Activated T-cell treated with anti-CD3 and anti-CD28 coated beads, Interleukin-2, amount 50 U/mL, for 24 hours (primary cell): Measurements from ENCODE around the gene EPN3.
A peak's percentile ranks its signal among the peaks of the same experiment; 100 is the strongest.

Source experiments
- DNase-seq: peaks from one replicate; pipeline ENCODE4 v3.0.0-alpha.2; 2020
- H3K27ac Mint-ChIP-seq: 2 replicates; pipeline ENCODE4 v1.8.0; 2020; ENCODE audit warnings: mild to moderate bottlenecking, mixed read lengths
- H3K27me3 Mint-ChIP-seq: 2 replicates; pipeline ENCODE4 v1.8.0; 2020; ENCODE audit warnings: mixed read lengths
- H3K36me3 Mint-ChIP-seq: 2 replicates; pipeline ENCODE4 v1.8.0; 2020; ENCODE audit warnings: low read depth, mixed read lengths
- H3K4me1 Mint-ChIP-seq: 2 replicates; pipeline ENCODE4 v1.8.0; 2020; ENCODE audit warnings: low read depth, mixed read lengths
- H3K4me3 Mint-ChIP-seq: 2 replicates; pipeline ENCODE4 v1.8.0; 2020; ENCODE audit warnings: mild to moderate bottlenecking, moderate library complexity, mixed read lengths
- H3K9me3 Mint-ChIP-seq: 2 replicates; pipeline ENCODE4 v1.8.0; 2020; ENCODE audit warnings: mixed read lengths

EPN3 gene

DNA sequence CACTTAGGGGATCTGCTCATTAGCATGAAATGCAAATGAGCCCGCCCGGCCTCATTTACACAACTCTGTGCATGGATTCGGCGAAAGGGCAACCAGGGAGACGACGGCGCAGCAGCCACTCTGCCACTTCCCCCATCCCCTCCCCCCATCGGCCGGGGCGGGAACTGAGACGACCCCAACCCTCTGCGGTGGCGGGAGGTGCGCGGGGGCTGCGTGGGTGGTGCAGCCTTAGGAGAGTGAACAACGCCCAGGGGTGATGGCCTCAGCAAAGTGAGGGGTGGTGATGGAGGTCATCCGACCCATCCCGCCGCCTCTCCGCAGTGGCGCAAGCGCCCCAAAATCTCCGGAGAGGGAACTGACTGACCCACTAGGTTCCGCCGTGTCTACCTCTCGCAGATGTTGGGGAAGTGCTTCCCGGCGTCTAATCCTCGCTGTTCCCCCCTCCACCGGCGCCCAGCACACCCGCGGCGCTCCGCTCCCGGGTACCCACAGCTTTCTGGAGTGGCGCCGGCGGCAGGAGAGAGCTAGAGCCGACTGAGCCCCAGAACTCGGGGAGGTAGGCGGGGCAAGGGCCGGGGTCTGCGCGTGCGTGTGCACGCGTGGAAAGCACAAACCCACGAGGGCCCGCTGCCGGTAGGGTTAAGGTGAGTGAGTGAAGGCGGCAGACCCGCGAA is 26.5 kb downstream of the EPN3 start:
- Mint-ChIP-seq H3K27me3 (peaks cover 57% of the 10 kb centered on the region), H3K4me3 (peak overlapping the region; percentile 46), H3K36me3 (no peaks in the 10 kb centered on the region), H3K27ac (no peak overlapping the region), H3K9me3 (no peaks in the 10 kb centered on the region), H3K4me1 (peaks cover 19% of the 10 kb centered on the region)
- peak; percentile 47 for DNase-seq

DNA sequence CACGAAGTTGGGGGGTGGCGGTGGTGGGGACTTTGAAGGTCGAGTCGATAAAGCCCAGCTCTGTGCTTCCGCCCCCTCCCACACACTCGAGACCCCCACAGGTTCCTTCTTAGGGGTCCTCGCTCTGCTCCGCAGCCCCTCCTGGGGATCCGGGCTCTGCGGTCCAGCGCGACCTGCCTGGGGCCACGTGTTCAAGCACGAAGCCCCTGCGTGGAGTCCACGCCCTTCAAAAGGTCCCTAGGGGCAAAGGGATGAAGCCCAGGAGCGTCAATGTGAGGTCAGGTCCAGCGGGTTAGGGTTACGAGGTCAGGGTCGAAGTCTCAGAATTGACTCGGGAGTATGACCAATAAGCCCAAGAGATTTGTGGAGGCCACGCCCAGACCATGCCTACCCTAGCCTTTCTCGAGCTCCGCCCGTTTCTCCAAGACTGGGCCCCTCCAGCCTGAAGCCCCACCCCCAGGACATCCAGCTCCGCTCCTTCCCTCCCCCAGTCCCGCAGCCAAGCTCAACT is 27.2 kb downstream of the EPN3 start:
- H3K27me3 Mint-ChIP-seq: peaks cover 63% of the 10 kb centered on the region
- H3K36me3 Mint-ChIP-seq: no peaks in the 10 kb centered on the region
- DNase-seq: peak; percentile 56
- no peaks in the 10 kb centered on the region for H3K9me3 Mint-ChIP-seq
- no peak overlapping the region for H3K27ac Mint-ChIP-seq
- H3K4me1 Mint-ChIP-seq: peaks cover 19% of the 10 kb centered on the region
- H3K4me3 Mint-ChIP-seq: peak overlapping the region; percentile 66

DNA sequence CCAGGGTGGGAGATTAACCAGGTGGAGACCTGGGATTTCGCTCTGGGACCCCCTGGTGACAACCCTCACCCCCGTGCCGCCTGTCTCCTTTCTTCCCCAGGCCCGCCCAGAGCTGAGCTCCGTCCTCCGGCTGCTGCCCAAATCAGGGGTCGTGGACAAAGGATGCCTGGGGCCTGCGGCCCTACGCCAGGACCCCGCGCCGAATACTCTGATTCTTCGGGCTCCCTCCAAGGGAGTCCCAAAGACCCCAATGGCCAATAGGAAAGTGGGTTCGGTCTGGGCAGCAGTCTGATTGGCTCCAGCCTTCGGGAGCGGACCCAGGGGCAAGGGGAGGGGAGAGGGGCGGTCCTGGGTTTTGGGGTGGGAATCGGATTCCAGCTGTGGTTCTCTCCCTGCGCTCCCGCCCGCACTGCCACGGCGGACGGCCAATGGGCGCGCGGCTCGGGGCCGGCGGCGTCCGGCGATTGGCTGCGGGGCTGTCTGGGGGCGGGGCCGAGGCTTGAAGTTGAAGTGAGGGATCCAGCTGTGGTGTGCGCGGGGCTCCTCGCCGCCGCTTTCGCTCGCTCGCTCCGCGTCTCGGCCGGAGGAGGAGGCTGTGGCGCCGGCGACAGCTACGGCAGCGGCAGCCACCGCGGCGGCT is 27.8 kb downstream of the EPN3 start, which contains the start of gene CACNA1G:
CACNA1G (plus strand) TSS at position 531 of the 640 bp plus-strand sequence. CDS start 745 bp downstream, outside the sequence.
- DNase-seq: peak; percentile 91
- Mint-ChIP-seq H3K27me3 (peaks cover 69% of the 10 kb centered on the region), H3K4me3 (peak within 1 kb of the TSS; percentile 66), H3K36me3 (no peaks in the 10 kb centered on the region), H3K27ac (no peak within 1 kb of the TSS), H3K9me3 (no peaks in the 10 kb centered on the region), H3K4me1 (peaks cover 19% of the 10 kb centered on the region)

DNA sequence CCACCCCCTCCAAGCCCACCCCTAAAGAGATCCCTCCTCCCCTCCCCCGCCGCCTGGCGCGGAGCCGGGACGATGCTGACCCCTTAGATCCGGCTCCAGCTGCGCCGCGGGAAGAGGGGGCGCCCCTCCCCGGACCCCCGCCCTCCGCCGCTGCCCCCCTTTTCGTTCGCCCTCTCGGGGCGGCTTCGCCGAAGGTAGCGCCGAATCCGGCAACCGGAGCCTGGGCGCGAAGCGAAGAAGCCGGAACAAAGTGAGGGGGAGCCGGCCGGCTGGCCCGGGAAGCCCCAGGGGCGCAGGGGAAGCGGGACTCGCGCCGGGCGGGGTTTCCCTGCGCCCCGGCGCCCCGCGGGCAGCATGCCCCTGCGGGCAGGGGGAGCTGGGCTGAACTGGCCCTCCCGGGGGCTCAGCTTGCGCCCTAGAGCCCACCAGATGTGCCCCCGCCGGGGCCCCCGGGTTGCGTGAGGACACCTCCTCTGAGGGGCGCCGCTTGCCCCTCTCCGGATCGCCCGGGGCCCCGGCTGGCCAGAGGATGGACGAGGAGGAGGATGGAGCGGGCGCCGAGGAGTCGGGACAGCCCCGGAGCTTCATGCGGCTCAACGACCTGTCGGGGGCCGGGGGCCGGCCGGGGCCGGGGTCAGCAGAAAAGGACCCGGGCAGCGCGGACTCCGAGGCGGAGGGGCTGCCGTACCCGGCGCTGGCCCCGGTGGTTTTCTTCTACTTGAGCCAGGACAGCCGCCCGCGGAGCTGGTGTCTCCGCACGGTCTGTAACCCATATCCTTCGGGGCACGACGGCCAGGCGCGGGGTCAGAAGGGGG is 28.6 kb downstream of the EPN3 start:
- Mint-ChIP-seq H3K4me3 (no peak overlapping the region), H3K27me3 (peaks cover 77% of the 10 kb centered on the region), H3K36me3 (no peaks in the 10 kb centered on the region), H3K4me1 (peaks cover 19% of the 10 kb centered on the region), H3K27ac (no peak overlapping the region), H3K9me3 (no peaks in the 10 kb centered on the region)
- DNase-seq: peak; percentile 50

DNA sequence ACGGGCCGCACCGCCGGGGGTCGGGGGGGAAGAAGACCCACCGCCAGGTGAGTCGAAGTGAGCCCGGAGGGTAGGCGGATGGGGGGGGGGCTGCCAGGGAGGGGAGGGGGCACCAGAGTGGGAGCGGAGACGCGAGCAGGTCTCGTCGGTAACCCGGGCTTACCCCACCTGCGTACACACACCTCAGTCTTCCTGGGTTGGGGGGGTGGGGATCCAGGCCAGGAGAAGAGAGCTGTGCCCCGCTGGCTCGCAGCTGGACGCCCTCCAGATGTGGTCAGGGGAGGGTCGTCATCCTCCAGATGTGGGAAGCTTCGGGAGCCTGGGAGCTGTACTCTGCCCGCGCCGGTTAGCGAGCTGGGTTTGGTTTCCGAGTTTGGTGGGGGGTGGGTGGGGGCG is 29.2 kb downstream of the EPN3 start:
- Mint-ChIP-seq H3K9me3 (no peaks in the 10 kb centered on the region), H3K4me3 (no peak overlapping the region), H3K27me3 (peaks cover 80% of the 10 kb centered on the region), H3K27ac (no peak overlapping the region), H3K4me1 (peaks cover 19% of the 10 kb centered on the region), H3K36me3 (no peaks in the 10 kb centered on the region)
- no peak for DNase-seq

DNA sequence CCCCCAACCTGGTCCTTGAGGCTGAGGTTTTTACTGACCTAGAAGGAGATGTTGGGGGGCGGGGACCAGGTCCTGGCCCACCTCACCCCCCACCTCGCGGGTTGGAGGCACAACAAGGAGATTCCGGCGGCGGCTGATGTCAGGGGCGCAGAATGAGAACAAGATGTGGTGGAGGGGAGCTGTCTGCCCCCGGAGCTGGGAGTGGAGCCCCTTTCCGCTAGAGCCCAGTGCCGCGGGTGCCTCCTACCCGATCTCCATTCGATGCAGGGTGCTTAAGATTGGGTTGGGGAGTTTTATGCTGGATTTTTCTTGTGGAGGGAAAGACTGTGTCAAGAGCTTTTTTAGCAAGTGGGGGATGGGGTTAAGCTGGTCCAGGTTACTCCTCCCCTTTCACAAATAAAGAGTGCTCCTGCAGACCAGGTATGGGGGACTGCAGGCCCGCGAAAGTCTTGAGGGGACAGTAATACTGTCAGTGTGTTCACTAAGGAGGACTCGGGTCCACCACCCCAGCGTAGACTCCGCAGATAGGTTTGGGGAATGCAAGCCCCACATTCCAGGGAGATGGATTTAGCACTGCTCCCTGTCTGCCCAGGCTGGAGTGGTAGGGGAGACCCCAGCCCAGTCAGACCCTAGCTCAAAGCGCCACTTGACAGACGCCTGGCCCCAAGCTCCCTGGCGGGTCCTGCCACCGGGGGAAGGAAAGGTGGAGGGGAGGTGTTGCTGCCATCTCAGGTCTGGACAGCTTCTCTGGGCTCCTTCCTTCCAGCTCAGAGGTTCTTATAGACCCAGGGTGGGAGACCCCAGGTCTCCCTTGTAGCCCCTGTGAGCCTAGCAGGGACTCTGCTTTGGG is 29.9 kb downstream of the EPN3 start:
- DNase-seq: no peak
- Mint-ChIP-seq H3K4me1 (peaks cover 19% of the 10 kb centered on the region), H3K4me3 (peak overlapping the region; percentile 21), H3K27ac (no peak overlapping the region), H3K27me3 (peaks cover 82% of the 10 kb centered on the region), H3K36me3 (no peaks in the 10 kb centered on the region), H3K9me3 (no peaks in the 10 kb centered on the region)

DNA sequence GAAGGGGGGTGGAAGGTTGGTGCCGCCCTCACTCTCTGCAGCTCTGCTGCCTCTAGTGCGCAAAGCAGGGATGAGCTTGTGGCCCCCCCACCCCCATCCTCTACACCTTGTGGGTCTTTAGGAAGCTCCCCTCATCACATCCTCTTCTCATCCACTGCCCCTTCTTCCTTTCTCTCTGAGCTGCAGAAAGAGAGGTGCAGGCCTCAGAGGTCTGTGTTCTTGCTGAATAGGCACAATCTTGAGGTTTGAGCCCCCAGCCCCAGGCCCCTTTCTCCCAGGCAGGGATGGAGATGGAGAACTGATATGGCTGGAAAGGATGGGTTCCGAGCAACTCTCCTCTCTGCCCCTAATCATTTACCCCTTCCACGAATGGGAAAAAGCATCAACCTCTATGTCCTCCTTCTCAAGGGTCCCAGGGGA is 30.6 kb downstream of the EPN3 start:
- Mint-ChIP-seq H3K27ac (no peak overlapping the region), H3K9me3 (no peaks in the 10 kb centered on the region), H3K4me1 (peaks cover 19% of the 10 kb centered on the region), H3K36me3 (no peaks in the 10 kb centered on the region), H3K4me3 (no peak overlapping the region), H3K27me3 (peaks cover 82% of the 10 kb centered on the region)
- DNase-seq: no peak

DNA sequence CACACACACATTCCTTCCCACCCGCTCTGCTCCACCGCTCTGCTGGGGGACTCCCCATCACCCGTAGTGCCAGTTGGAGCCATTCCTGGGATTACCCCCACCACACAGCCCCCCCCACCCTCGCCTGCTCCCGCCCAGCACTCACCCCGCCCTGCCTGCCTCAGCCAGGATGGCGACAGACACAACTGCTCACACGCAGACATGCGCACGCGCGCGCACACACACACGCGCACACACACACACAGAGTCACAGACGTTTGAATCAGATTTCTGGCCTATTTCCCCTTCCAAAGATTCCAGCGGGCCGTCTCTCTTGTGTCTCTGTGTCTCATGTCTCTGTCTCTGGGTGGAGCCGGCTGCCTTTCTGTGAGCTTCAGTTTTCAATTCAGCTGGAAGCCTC is 32.4 kb downstream of the EPN3 start:
- Mint-ChIP-seq H3K9me3 (no peaks in the 10 kb centered on the region), H3K4me3 (no peak overlapping the region), H3K27me3 (peaks cover 66% of the 10 kb centered on the region), H3K27ac (no peak overlapping the region), H3K4me1 (peaks cover 9% of the 10 kb centered on the region), H3K36me3 (no peaks in the 10 kb centered on the region)
- DNase-seq: no peak

DNA sequence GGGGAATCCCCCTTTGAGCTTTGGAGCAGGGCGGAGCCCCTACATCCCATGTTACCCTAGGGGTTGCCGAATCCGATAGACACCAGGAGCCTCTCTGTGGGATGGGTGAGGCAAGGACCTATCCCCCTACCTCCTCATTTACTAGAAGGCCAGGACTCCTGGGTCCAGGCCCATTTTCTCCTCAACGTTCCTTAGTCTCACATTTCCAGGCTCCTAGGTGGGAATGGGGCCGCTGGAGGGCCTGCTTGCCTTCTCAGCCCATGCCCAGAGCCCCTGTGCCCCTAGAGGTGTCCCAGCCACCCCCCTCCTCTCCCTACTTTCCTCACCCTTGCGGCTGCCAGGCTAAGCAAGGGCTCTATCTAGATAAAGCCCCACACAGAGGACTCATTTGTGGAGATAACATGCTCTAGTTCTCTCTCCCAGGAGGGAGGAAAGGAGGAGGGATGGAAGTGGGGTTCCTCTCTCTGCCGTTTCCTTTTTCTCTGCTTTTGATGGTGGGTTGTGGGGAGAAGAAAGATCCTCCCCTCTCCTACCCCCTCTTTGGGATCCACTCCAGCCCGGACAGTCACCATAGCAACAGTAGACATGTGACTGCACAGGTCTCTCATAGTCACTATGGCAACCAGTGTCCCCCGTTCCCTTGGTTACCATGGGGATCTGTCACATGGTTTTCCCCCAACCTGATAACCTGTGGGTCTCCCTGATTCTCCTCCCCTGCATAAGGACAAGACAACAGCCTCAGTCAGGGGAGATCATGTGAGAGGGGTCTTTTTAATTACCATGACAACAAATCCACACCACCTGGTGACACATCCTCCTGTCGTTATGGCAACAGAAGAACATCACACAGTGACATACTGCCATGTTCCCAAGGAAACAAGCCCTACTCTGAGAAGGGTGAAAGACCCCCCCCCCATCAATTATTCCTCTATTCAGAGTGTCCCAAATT is 33.1 kb downstream of the EPN3 start:
- peaks cover 5% of the 10 kb centered on the region for H3K4me1 Mint-ChIP-seq
- peaks cover 61% of the 10 kb centered on the region for H3K27me3 Mint-ChIP-seq
- no peaks in the 10 kb centered on the region for H3K36me3 Mint-ChIP-seq
- no peaks in the 10 kb centered on the region for H3K9me3 Mint-ChIP-seq
- no peak overlapping the region for H3K27ac Mint-ChIP-seq
- no peak overlapping the region for H3K4me3 Mint-ChIP-seq
- DNase-seq: no peak

DNA sequence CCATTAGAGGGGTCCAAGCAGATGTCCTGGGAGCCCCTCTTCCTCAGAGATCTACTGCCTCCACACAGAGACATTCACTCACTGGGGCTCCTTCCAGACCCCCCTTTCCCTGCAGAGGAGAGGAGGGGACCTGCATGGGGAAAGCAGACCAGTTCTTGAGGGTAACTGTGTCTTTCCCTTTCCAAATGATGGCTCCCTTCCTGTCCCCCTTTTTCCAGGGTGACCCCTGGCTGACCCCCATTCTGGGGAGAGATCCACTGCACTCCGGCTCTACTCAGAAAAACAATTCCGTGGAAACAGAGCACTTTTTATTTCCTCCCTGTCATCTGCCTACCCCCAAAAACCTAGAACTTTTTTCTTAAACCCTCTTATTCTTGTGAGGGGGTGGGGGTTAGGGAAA is 34.4 kb downstream of the EPN3 start:
- Mint-ChIP-seq H3K27ac (no peak overlapping the region), H3K9me3 (no peaks in the 10 kb centered on the region), H3K27me3 (peaks cover 69% of the 10 kb centered on the region), H3K4me1 (peaks cover 5% of the 10 kb centered on the region), H3K36me3 (no peaks in the 10 kb centered on the region), H3K4me3 (no peak overlapping the region)
- DNase-seq: no peak

DNA sequence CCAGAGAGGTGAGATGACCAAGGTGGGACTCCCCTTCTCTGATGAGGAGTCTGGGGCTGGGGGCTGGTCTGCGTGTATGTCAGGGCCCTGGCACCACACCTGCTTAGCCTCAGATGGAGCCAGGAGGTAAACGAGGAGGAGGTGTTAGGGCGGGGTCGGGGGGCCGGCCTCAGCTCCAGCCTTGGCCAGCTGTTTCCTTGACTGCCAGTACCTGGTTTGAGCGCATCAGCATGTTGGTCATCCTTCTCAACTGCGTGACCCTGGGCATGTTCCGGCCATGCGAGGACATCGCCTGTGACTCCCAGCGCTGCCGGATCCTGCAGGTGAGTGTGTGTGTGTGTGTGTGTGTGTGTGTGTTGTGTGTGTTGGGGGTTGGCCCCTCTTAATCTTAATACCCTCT is 36.1 kb downstream of the EPN3 start:
- Mint-ChIP-seq H3K36me3 (no peaks in the 10 kb centered on the region), H3K4me1 (no peaks in the 10 kb centered on the region), H3K27ac (no peak overlapping the region), H3K27me3 (peaks cover 55% of the 10 kb centered on the region), H3K9me3 (no peaks in the 10 kb centered on the region), H3K4me3 (no peak overlapping the region)
- DNase-seq: no peak

DNA sequence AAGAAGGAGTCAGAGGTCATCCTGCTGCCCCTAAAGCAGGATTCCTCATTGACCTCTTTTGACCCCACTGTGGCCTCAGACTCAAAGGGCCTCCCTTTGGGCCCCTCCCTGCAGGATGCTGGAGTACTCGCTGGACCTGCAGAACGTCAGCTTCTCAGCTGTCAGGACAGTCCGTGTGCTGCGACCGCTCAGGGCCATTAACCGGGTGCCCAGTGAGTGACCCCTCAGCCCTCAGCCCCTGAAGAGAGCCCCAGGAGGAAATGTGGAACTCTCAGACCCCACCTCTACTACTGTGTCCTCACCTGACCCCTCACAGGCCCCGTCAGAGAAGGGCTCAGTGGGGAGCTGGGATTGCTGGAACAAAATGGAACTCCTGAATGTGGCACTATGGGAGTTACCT is 37.1 kb downstream of the EPN3 start:
- peaks cover 46% of the 10 kb centered on the region for H3K27me3 Mint-ChIP-seq
- H3K27ac Mint-ChIP-seq: no peak overlapping the region
- H3K4me1 Mint-ChIP-seq: no peaks in the 10 kb centered on the region
- no peaks in the 10 kb centered on the region for H3K9me3 Mint-ChIP-seq
- no peak for DNase-seq
- H3K4me3 Mint-ChIP-seq: no peak overlapping the region
- H3K36me3 Mint-ChIP-seq: no peaks in the 10 kb centered on the region

DNA sequence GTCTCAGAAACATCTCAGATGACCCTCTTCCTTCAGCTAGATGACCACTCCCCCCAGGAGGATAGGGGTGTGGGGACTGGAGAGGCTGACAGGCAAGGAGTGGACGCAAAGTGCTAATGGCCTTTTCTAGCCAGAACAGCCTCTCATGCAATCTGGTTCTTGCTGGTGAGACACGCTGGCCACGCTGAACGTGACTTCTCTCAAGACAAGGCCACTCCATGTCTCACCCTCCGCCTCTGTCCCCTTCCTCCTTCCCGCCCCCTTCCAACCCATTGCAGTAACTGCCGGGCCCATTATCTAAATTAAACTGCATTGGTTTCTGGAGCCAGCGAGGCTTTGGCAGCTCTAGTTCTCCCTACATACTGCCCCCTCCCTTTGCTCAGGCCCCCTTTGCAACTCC is 37.5 kb downstream of the EPN3 start:
- no peaks in the 10 kb centered on the region for H3K4me1 Mint-ChIP-seq
- no peaks in the 10 kb centered on the region for H3K9me3 Mint-ChIP-seq
- no peak overlapping the region for H3K4me3 Mint-ChIP-seq
- H3K27me3 Mint-ChIP-seq: peaks cover 44% of the 10 kb centered on the region
- H3K27ac Mint-ChIP-seq: no peak overlapping the region
- no peaks in the 10 kb centered on the region for H3K36me3 Mint-ChIP-seq
- DNase-seq: no peak
